ENCODE data around the gene ZNF619. TPM values are rescaled to one million over a fixed set of nuclear protein-coding genes. Genes with fewer than 3 reads are reported as not detected.

Gene ZNF619
- total RNA-seq, 1 experiment from 2014 or later, result 1.7 TPM

- no peak for DNase-seq (ENCODE audit: low read depth)
Observed at GRCh38 chr3:40532252-40532651, 55.3 kb downstream of the ZNF619 start.

GRCh38 chr3:40534283-40534682 lies 57.4 kb downstream of the ZNF619 start:
- no peak for DNase-seq (ENCODE audit: low read depth)

Other genes starting within 250 kb of the ZNF619 start
- gene EIF1B, start 167.4 kb upstream of the ZNF619 start, total RNA-seq (2014; rRNA removed; shearing (Covaris generic)), result 15.1 and 18.1 TPM in 2 replicates
- 4.2 TPM in 1 of 2 replicates, not detected in the other for gene ENTPD3, start 89.9 kb upstream of the ZNF619 start, total RNA-seq (2014; rRNA removed; shearing (Covaris generic))
- gene RPL14, start 19.8 kb upstream of the ZNF619 start, total RNA-seq (2014; rRNA removed; shearing (Covaris generic)), result 374 and 444 TPM in 2 replicates
- gene ZNF620, start 28.9 kb downstream of the ZNF619 start, total RNA-seq (2014; rRNA removed; shearing (Covaris generic)), result 2.8 and 3.5 TPM in 2 replicates
- gene ZNF621, start 47.8 kb downstream of the ZNF619 start, total RNA-seq (2014; rRNA removed; shearing (Covaris generic)), result 9.9 and 13.0 TPM in 2 replicates